K562 (cell line): Measurements from ENCODE around the gene DLL4. TPM values are rescaled to one million over a fixed set of nuclear protein-coding genes. Genes with fewer than 3 reads are reported as not detected.

Experiments used
- ATAC-seq: fragments of 200-7000 bp; cut with Tn5 transposase; 3 replicates; pipeline ENCODE4 v1.9.1; 2020; ENCODE audit warnings: moderate library complexity
- BruUV-seq: library from RNA; stranded (reverse); fragments of 400-500 nt; replicated peaks from 2 replicates; lab custom pipeline; 2021; lab: Mats Ljungman, UMichigan
- CTCF ChIA-PET: fragments of 300-600 bp; formaldehyde crosslinking; extraction: SDS; loops from one replicate; lab custom pipeline; 2021; ENCODE audit warnings: low intra/inter-chr PET ratio; lab: Yijun Ruan, JAX
- POLR2A ChIA-PET: fragments of 300-600, 350-650 bp; sonication (Branson Sonifier 250); formaldehyde crosslinking; extraction: SDS; loops from one replicate; lab custom pipeline; 2021; ENCODE audit warnings: antibody characterized with exemption, inconsistent platforms; lab: Yijun Ruan, JAX
- DNase-seq, 4 experiments: peaks; one replicate each; pipeline versions ENCODE4 v3.0.0 to v3.0.0-alpha.2; 2011 to 2018; ENCODE audit warnings: low spot score in 3 of 4, mixed read lengths in 3 of 4; ENCODE audit errors: extremely low read depth in 1 of 4
- FAIRE-seq: peaks from 2 replicates; lab custom pipeline; 2011; peaks lifted over from hg19 to GRCh38; lab: Jason Lieb, UNC
- H2AFZ ChIP-seq: 2 replicates; pipeline ENCODE4 v1.6.0; 2011; ENCODE audit warnings: low read depth, low read length, control low read depth, inconsistent platforms
- H3K27ac ChIP-seq: fragments of 200-600 bp; 3 replicates; pipeline ENCODE4 v1.8.0; 2011; ENCODE audit warnings: low read depth, mild to moderate bottlenecking, control low read depth, inconsistent platforms, low read length, moderate library complexity, mixed read lengths; ENCODE audit errors: extremely low read depth
- H3K27me3 ChIP-seq, 2 experiments: fragments of 300-600 bp in 1 of 2; 2 replicates in 1 of 2; 3 replicates in 1 of 2; pipeline versions ENCODE4 v1.6.0 to v1.8.0; 2011; ENCODE audit warnings: inconsistent platforms in 2 of 2, low read length in 2 of 2, mild to moderate bottlenecking in 1 of 2, mixed read lengths in 1 of 2, moderate library complexity in 1 of 2; ENCODE audit not compliant: control insufficient read depth in 2 of 2, insufficient read depth in 2 of 2
- H3K36me3 ChIP-seq: fragments of 300-600 bp; 3 replicates; pipeline ENCODE4 v1.8.0; 2011; ENCODE audit warnings: mild to moderate bottlenecking, low read length, inconsistent platforms; ENCODE audit not compliant: control insufficient read depth, insufficient read depth
- H3K4me1 ChIP-seq, 2 experiments: fragments of 200-600 bp in 1 of 2; replicated peaks in 1 of 2; 2 replicates in 1 of 2; 3 replicates in 1 of 2; pipeline versions ENCODE4 v1.5.1 to v1.8.0; 2011; ENCODE audit warnings: inconsistent platforms in 2 of 2, low read length in 2 of 2, mild to moderate bottlenecking in 1 of 2, mixed read lengths in 1 of 2, moderate library complexity in 1 of 2; ENCODE audit not compliant: control insufficient read depth in 2 of 2, insufficient read depth in 2 of 2
- H3K4me2 ChIP-seq: 2 replicates; pipeline ENCODE4 v1.6.1; 2011; ENCODE audit warnings: low read length, control low read depth, inconsistent platforms, mixed read lengths; ENCODE audit not compliant: insufficient read depth
- H3K4me3 ChIP-seq: fragments of 200-600 bp; sonication (generic), shearing (Covaris generic); 2 replicates; pipeline ENCODE4 v1.5.1; 2016; ENCODE audit warnings: control low read depth, inconsistent platforms
- H3K79me2 ChIP-seq: fragments of 200-600 bp; 3 replicates; pipeline ENCODE4 v1.8.0; 2011; ENCODE audit warnings: low read length, inconsistent platforms; ENCODE audit not compliant: control insufficient read depth, insufficient read depth
- H3K9ac ChIP-seq, 2 experiments: 2 replicates each; pipeline versions ENCODE4 v1.6.0 to v1.6.1; 2011; ENCODE audit warnings: low read depth in 2 of 2, low read length in 2 of 2, control low read depth in 1 of 2, inconsistent platforms in 1 of 2, mild to moderate bottlenecking in 1 of 2, mixed read lengths in 1 of 2; ENCODE audit not compliant: insufficient read depth in 1 of 2
- H3K9me1 ChIP-seq: one replicate; pipeline ENCODE4 v1.6.0; 2011; ENCODE audit warnings: inconsistent platforms, mild to moderate bottlenecking, low read length, moderate library complexity; ENCODE audit not compliant: control insufficient read depth, insufficient read depth
- H3K9me3 ChIP-seq: replicated peaks from 2 replicates; pipeline ENCODE4 v1.5.1; 2011; ENCODE audit warnings: low read depth, low read length, inconsistent platforms; ENCODE audit not compliant: control insufficient read depth, insufficient read depth
- H4K20me1 ChIP-seq: replicated peaks from 2 replicates; pipeline ENCODE4 v1.6.1; 2011; ENCODE audit warnings: low read length, inconsistent platforms, mixed read lengths; ENCODE audit not compliant: control insufficient read depth, insufficient read depth
- FOXK2 ChIP-seq, 2 experiments: fragments of 450-650 bp; IDR thresholded peaks in 1 of 2; conservative IDR thresholded peaks in 1 of 2; 2 replicates each; pipeline ENCODE4 v1.6.1; 2016; ENCODE audit warnings: low read depth in 2 of 2, mild to moderate bottlenecking in 1 of 2
- GATAD2A ChIP-seq: fragments of 450-650 bp; IDR thresholded peaks from 2 replicates; pipeline ENCODE4 v1.6.1; 2017
- KHSRP ChIP-seq: fragments of 450-650 bp; IDR thresholded peaks from 2 replicates; pipeline ENCODE4 v1.6.1; 2017
- KLF6 ChIP-seq: fragments of 250-450 bp; sonication (Bioruptor Pico); IDR thresholded peaks from 2 replicates; pipeline ENCODE4 v1.4.0; 2020; ENCODE audit warnings: mild to moderate bottlenecking, moderate library complexity, borderline replicate concordance
- ZNF121 ChIP-seq: sonication (generic); formaldehyde crosslinking; conservative IDR thresholded peaks from 2 replicates; pipeline ENCODE4 v1.8.0; 2022; ENCODE audit warnings: missing genetic modification reagents
- ZNF589 ChIP-seq: fragments of 200-800 bp; sonication (Bioruptor generic); IDR thresholded peaks from 2 replicates; pipeline ENCODE4 v1.6.1; 2016; ENCODE audit warnings: low read depth, missing genetic modification characterization, missing compliant biosample characterization
- WGBS: fragments of 100-300 bp; shearing (Covaris generic); methylation state at CpG from one replicate; pipeline ENCODE4 v1.1.6; 2016; ENCODE audit warnings: low coverage, mixed read lengths; ENCODE audit not compliant: insufficient coverage; ENCODE audit errors: missing lambda C conversion rate; 5-methylcytosine and 5-hydroxymethylcytosine counted together
- in situ Hi-C: fragments of 300-500 bp; cut with MboI; formaldehyde crosslinking; loops from 4 replicates; pipeline ENCODE4 v1.15.0; 2018; ENCODE audit warnings: inconsistent platforms, mixed read lengths
- intact Hi-C: fragments of 100-400 bp; cut with micrococcal nuclease; formaldehyde crosslinking; loops from 2 replicates; pipeline ENCODE4 v1.14.2; 2022
- polyA plus RNA-seq, 8 experiments: library from polyadenylated mRNA; depleted of rRNA in 4 of 8; stranded (reverse) in 5 of 8; unstranded in 3 of 8; fragments of >200 nt; fragmentation: Nextera tagmentation in 2 of 8; fragmentation: Illumina TruSeq in 1 of 8; extraction: Ambion mirVana in 2 of 8; extraction: Trizol in 1 of 8; gene quantifications; 2 replicates each; pipeline versions ENCODE4 v1.2.1 to v1.2.3, GENCODE V29; 2011 to 2014; ENCODE audit warnings: inconsistent platforms in 1 of 8, missing spikeins in 1 of 8
- total RNA-seq, 7 experiments: library from RNA; depleted of rRNA in 6 of 7; stranded (reverse); fragments of >200 nt in 6 of 7; fragmentation: Illumina TruSeq in 2 of 7; extraction: Trizol in 2 of 7; gene quantifications; 2 replicates each; pipeline versions ENCODE4 v1.2.1 to v1.2.3, GENCODE V29; 2011 to 2021; ENCODE audit warnings: low replicate concordance in 1 of 7
- TF ChIP-seq, protein P1 (sequence below): fragments of 450-650 bp; IDR thresholded peaks from 2 replicates; pipeline ENCODE4 v1.6.1; 2016
- TF ChIP-seq, protein P2 (sequence below): fragments of 450-650 bp; IDR thresholded peaks from 2 replicates; pipeline ENCODE4 v1.6.1; 2017; ENCODE audit warnings: antibody characterized with exemption, mild to moderate bottlenecking
- TF ChIP-seq, protein P3 (sequence below): sonication (generic); formaldehyde crosslinking; IDR thresholded peaks from 2 replicates; pipeline ENCODE4 v1.8.0; 2022; ENCODE audit warnings: missing genetic modification reagents, mild to moderate bottlenecking, moderate library complexity, borderline replicate concordance
- TF ChIP-seq, protein P4 (sequence below): fragments of 450-650 bp; IDR thresholded peaks from 2 replicates; pipeline ENCODE4 v1.6.1; 2016; ENCODE audit warnings: mild to moderate bottlenecking

DLL4 gene
- total and polyA plus RNA-seq, 9 of the 15 experiments (the other 6 are each of a cell fraction or from before 2014, with no cell fraction given): 0.04 to 1.1 (median 0.41) TPM; not detected in 1

DNA sequence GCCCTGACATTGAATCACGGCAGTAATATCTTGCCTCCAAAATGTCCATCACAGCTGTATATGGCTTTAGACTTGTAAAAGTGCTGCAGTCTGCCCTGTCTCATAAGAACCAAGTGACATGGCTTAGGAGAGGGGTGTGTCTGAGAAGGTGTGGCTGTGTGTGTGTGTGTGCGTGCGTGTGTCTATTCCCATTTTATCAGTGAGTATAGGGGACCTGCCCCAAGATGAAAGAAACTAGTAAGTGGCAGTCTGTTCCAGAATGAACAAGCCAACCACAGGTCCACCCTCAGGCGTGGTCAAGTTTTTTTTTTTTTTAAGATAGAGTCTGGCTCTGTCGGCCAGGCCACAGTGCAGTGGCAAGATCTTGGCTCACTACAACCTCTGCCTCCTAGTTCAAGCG, 49.5 kb upstream of the DLL4 start:
- Histone ChIP-seq H3K4me2 (no peak overlapping the region), H3K4me3 (no peak overlapping the region), H2AFZ (peak overlapping the region; percentile 33; the same call in 1 of the 2 replicates), H3K4me1 (peaks cover 0 to 10% of the 10 kb centered on the region in 2 experiments; a peak in 3 of 5 replicates), H3K9me1 (no peaks in the 10 kb centered on the region), H3K9ac (no peak overlapping the region), H3K36me3 (no peaks in the 10 kb centered on the region), H3K79me2 (no peaks in the 10 kb centered on the region), H4K20me1 (no peaks in the 10 kb centered on the region), H3K27me3 (no peaks in the 10 kb centered on the region), H3K27ac (no peak overlapping the region), H3K9me3 (no peaks in the 10 kb centered on the region)
- peak; percentile 71 for FAIRE-seq
- in situ Hi-C loops (loop anchor here (10.0 kb wide), 1 partner anchor 535 kb away; the partner anchor contains the start of gene CCDC9B), intact Hi-C loops (no loop called here)
- peak in 2 of 4 experiments; percentile 41 to 55 for DNase-seq
- WGBS: 6% methylated on average over 6 of the region's 6 CpGs
- BruUV-seq: no TSS peak
- CTCF ChIA-PET: no interaction called here
- POLR2A ChIA-PET: no interaction called here
- peak; percentile 82 for ATAC-seq
- TF ChIP-seq, protein P1, sequence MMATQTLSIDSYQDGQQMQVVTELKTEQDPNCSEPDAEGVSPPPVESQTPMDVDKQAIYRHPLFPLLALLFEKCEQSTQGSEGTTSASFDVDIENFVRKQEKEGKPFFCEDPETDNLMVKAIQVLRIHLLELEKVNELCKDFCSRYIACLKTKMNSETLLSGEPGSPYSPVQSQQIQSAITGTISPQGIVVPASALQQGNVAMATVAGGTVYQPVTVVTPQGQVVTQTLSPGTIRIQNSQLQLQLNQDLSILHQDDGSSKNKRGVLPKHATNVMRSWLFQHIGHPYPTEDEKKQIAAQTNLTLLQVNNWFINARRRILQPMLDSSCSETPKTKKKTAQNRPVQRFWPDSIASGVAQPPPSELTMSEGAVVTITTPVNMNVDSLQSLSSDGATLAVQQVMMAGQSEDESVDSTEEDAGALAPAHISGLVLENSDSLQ: 0 out of 2 replicates have a peak, but pooled peaks have one; percentile 7
- TF ChIP-seq GATAD2A: no peak
- TF ChIP-seq, protein P2, sequence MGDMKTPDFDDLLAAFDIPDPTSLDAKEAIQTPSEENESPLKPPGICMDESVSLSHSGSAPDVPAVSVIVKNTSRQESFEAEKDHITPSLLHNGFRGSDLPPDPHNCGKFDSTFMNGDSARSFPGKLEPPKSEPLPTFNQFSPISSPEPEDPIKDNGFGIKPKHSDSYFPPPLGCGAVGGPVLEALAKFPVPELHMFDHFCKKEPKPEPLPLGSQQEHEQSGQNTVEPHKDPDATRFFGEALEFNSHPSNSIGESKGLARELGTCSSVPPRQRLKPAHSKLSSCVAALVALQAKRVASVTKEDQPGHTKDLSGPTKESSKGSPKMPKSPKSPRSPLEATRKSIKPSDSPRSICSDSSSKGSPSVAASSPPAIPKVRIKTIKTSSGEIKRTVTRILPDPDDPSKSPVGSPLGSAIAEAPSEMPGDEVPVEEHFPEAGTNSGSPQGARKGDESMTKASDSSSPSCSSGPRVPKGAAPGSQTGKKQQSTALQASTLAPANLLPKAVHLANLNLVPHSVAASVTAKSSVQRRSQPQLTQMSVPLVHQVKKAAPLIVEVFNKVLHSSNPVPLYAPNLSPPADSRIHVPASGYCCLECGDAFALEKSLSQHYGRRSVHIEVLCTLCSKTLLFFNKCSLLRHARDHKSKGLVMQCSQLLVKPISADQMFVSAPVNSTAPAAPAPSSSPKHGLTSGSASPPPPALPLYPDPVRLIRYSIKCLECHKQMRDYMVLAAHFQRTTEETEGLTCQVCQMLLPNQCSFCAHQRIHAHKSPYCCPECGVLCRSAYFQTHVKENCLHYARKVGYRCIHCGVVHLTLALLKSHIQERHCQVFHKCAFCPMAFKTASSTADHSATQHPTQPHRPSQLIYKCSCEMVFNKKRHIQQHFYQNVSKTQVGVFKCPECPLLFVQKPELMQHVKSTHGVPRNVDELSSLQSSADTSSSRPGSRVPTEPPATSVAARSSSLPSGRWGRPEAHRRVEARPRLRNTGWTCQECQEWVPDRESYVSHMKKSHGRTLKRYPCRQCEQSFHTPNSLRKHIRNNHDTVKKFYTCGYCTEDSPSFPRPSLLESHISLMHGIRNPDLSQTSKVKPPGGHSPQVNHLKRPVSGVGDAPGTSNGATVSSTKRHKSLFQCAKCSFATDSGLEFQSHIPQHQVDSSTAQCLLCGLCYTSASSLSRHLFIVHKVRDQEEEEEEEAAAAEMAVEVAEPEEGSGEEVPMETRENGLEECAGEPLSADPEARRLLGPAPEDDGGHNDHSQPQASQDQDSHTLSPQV: no peak
- TF ChIP-seq ZNF589 (CRISPR knock-in tag): no peak
- TF ChIP-seq KHSRP: no peak
- TF ChIP-seq, protein P3, sequence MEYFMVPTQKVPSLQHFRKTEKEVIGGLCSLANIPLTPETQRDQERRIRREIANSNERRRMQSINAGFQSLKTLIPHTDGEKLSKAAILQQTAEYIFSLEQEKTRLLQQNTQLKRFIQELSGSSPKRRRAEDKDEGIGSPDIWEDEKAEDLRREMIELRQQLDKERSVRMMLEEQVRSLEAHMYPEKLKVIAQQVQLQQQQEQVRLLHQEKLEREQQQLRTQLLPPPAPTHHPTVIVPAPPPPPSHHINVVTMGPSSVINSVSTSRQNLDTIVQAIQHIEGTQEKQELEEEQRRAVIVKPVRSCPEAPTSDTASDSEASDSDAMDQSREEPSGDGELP (CRISPR knock-in tag): no peak
- 0 out of 4 replicates have a peak, but pooled peaks have one; percentile 34 to 50 for TF ChIP-seq FOXK2 (conservative IDR thresholded peaks at IDR 0.05 in 1 of 2, IDR thresholded peaks at IDR 0.05 in 1 of 2; ENCODE audit: low read depth in 2 of 2)
- TF ChIP-seq, protein P4, sequence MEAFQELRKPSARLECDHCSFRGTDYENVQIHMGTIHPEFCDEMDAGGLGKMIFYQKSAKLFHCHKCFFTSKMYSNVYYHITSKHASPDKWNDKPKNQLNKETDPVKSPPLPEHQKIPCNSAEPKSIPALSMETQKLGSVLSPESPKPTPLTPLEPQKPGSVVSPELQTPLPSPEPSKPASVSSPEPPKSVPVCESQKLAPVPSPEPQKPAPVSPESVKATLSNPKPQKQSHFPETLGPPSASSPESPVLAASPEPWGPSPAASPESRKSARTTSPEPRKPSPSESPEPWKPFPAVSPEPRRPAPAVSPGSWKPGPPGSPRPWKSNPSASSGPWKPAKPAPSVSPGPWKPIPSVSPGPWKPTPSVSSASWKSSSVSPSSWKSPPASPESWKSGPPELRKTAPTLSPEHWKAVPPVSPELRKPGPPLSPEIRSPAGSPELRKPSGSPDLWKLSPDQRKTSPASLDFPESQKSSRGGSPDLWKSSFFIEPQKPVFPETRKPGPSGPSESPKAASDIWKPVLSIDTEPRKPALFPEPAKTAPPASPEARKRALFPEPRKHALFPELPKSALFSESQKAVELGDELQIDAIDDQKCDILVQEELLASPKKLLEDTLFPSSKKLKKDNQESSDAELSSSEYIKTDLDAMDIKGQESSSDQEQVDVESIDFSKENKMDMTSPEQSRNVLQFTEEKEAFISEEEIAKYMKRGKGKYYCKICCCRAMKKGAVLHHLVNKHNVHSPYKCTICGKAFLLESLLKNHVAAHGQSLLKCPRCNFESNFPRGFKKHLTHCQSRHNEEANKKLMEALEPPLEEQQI: no peak
- no peak for TF ChIP-seq ZNF121 (CRISPR knock-in tag)
- no peak for TF ChIP-seq KLF6 (CRISPR knock-in tag)
